Measurements from ENCODE around the gene CTNND1.
A peak's percentile ranks its signal among the peaks of the same experiment; 100 is the strongest.
"Not testable (repeated sequence)": the region's sequence is repeated elsewhere in the genome, so short reads cannot be mapped to it uniquely, and the experiment has no call there.

Gene CTNND1, protein sequence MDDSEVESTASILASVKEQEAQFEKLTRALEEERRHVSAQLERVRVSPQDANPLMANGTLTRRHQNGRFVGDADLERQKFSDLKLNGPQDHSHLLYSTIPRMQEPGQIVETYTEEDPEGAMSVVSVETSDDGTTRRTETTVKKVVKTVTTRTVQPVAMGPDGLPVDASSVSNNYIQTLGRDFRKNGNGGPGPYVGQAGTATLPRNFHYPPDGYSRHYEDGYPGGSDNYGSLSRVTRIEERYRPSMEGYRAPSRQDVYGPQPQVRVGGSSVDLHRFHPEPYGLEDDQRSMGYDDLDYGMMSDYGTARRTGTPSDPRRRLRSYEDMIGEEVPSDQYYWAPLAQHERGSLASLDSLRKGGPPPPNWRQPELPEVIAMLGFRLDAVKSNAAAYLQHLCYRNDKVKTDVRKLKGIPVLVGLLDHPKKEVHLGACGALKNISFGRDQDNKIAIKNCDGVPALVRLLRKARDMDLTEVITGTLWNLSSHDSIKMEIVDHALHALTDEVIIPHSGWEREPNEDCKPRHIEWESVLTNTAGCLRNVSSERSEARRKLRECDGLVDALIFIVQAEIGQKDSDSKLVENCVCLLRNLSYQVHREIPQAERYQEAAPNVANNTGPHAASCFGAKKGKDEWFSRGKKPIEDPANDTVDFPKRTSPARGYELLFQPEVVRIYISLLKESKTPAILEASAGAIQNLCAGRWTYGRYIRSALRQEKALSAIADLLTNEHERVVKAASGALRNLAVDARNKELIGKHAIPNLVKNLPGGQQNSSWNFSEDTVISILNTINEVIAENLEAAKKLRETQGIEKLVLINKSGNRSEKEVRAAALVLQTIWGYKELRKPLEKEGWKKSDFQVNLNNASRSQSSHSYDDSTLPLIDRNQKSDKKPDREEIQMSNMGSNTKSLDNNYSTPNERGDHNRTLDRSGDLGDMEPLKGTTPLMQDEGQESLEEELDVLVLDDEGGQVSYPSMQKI

DNA sequence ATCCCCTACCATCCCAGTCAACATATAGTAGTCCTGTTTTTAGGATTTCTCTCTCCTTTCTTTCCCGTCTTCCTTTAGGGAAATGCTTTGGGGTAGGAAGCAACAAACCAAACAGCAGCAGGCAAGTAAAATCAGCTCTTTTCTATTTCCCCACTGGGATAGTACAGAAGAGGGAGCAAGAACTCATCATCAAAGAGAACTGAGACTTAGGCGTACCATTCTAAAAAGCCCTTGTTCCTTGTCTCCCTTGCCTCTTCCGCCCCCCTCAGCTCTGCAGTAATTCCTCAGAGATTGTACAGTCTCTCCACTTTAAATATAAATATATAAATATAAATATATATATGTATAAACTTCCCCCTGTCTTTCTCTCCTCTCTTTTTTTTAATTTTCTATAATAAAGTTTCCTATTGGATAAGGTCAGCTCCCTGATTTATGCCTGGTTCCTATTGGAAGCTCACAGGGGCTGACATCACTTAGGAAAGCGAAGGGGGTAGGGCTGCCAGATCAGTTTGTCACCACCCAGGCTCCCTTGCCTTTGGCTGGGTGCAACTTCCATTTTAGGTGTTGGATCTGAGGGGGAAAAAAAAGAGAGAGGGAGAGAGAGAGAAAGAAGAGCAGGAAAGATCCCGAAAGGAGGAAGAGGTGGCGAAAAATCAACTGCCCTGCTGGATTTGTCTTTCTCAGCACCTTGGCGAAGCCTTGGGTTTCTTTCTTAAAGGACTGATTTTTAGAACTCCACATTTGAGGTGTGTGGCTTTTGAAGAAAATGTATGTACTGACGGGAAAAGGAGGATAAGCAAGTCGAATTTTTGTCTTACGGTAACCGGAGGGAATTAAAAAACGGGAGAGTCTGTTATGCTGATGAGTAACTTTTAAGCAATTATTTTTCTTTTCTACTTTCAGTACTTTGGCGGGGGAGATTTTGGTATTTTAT is at the start of gene CTNND1:
Gene CTNND1, plus strand, starts transcription at position 502 of the 934 bp plus-strand sequence. CDS start 29,677 bp downstream, outside the sequence.
- in situ Hi-C loops (cut with HindIII; ENCODE audit: low pct_ligation_motif_present, low pct_unique_long_range_greater_than_20kb, low sequenced_read_pairs): no loop called here
- peak; percentile 97 for DNase-seq

DNA sequence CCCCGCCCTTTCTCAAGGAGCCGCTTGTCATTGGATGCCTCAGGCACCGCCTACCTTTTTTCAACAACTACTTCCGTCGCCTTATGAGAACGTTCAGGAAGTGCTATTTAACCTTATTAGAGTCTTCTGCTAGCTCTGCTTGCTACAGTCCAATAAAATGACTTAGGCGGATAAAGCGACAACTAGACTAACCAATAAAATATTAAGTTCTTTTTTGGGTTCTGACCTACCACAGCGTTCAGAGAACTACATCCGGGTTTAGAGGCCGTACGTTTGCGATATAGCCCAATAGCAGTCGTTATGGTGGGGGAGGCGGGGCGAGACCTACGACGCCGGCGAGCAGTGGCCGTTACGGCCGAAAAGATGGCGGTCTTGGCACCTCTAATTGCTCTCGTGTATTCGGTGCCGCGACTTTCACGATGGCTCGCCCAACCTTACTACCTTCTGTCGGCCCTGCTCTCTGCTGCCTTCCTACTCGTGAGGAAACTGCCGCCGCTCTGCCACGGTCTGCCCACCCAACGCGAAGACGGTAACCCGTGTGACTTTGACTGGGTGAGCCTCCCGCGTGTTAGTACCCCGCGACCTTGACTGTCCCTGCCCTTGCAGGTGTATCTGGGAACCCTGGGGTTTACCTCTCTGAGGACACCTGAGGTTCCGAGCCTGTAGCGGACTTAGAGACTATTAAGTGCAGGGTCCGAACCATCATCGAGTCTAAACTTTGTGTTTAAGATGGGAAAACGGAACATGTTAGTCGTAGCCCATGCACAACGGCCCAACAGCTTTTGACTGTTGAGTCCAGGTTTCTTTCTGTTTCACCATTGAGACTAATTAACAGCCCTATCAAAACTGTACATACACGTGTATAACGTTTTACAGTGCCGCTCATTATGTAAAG is 49.1 kb upstream of the CTNND1 start, which contains the start of gene TMX2:
Gene TMX2, plus strand, starts transcription at position 338 of the 895 bp plus-strand sequence. Its CDS starts 26 bp downstream, at position 364.
- peak; percentile 97 for DNase-seq
- in situ Hi-C loops (cut with HindIII; ENCODE audit: low pct_ligation_motif_present, low pct_unique_long_range_greater_than_20kb, low sequenced_read_pairs): no loop called here

DNA sequence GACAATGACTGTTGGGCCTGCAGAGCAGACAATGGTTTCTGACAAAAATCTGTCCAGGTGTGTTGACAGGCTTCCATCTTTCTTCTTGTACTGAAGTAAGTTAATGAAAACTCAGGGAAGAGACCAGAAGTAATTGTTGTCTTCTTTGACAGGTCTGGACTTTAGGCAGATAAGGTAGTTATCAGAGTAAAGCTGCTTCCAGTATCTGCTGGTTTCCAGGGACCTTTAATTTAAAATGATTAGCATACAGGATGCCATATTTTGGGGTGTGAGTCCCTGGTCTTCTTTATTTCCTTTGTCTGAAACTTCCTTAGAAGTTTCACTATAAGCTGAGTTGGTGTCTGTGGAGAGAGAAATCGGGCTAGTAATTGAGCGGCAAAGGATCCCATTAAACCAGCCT is 47.8 kb upstream of the CTNND1 start:
- in situ Hi-C loops (cut with HindIII; ENCODE audit: low pct_ligation_motif_present, low pct_unique_long_range_greater_than_20kb, low sequenced_read_pairs): no loop called here
- no peak for DNase-seq

DNA sequence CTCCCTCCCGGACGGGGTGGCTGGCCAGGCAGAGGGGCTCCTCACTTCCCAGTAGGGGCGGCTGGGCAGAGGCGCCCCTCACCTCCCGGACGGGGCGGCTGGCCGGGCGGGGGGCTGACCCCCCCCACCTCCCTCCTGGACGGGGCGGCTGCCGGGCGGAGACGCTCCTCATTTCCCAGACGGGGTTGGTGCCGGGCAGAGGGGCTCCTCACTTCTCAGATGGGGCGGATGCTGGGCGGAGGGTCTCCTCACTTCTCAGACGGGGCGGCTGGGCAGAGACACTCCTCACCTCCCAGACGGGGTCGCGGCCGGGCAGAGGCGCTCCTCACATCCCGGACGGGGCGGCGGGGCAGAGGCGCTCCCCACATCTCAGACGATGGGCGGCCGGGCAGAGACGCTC is 44.9 kb upstream of the CTNND1 start:
- in situ Hi-C loops (cut with HindIII; ENCODE audit: low pct_ligation_motif_present, low pct_unique_long_range_greater_than_20kb, low sequenced_read_pairs); DNase-seq: not testable (repeated sequence)

DNA sequence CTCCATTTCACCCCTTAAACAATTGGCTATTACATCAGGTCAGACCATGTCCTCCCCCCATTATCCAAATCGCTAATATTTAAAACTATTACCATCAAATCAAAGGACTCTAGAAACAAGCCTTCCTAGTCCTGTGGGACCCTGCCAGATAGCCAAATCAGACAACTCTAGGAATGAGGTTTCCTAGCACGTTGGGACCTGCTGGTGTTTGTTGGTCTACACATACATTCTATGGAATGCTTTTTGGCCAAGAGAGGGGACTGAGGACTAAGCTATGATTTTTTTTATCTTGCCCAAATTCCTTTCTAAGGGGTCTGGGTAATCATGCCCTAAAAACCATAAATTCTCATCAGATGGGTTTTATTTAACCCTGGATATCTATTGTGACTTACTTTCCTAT is 34.4 kb upstream of the CTNND1 start:
- in situ Hi-C loops (cut with HindIII; ENCODE audit: low pct_ligation_motif_present, low pct_unique_long_range_greater_than_20kb, low sequenced_read_pairs): no loop called here
- DNase-seq: no peak

DNA sequence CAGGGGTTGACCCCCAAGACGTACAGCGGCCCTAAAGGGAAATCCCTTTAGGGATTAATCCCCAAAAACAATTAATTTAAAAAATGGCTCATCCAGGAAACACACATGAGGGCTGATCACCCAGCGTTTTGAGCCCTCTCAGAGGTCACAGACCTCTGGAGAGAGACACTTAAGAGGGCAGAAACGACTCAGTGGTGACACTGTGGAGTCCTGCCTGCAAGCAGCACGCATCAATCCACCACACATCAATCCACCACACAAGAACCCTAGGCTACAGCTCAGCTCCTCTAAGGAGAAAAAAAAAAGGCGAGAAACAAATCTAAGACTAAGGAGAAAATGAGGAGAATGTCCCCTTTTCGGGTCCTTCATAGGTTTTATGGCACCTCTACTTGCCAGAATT is 32.8 kb upstream of the CTNND1 start:
- no peak for DNase-seq
- in situ Hi-C loops (cut with HindIII; ENCODE audit: low pct_ligation_motif_present, low pct_unique_long_range_greater_than_20kb, low sequenced_read_pairs): no loop called here

DNA sequence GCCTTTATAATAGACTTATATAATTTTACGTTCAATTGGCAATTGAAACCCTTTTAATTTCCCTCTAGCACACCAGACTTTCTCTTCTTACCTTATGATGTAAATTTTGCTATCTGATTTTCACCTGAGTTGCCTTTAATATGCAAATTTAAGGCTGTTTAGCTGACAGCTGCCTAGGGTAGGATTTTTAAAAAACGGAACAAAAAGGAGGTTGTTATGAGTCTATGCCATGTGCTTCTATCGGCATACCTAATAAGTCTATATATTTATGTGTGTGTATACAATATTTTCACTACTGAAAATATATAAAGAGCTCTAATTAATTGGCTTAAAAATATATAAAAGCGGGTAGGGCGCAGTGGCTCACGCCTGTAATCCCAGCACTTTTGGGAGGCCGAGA is 32.1 kb upstream of the CTNND1 start:
- no peak for DNase-seq
- in situ Hi-C loops (cut with HindIII; ENCODE audit: low pct_ligation_motif_present, low pct_unique_long_range_greater_than_20kb, low sequenced_read_pairs): no loop called here

DNA sequence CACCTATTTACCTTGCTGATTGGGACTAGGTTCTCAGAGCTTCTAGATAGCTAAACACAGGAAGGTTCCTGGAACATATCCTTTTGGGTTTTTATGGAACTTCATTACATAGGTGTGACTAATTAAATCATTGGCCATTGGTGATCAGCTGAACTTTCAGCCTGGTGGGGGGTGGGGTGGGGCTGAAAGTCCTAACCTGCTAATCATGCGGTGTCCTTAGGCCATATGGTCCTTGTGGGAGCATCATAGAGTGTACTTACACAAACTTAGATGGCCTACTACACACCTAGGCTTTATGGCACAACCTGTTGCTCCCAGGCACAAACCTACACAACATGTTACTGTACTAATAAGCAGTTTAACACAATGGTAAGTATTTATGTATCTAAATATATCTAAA is 28.9 kb upstream of the CTNND1 start:
- in situ Hi-C loops (cut with HindIII; ENCODE audit: low pct_ligation_motif_present, low pct_unique_long_range_greater_than_20kb, low sequenced_read_pairs): no loop called here
- DNase-seq: no peak

DNA sequence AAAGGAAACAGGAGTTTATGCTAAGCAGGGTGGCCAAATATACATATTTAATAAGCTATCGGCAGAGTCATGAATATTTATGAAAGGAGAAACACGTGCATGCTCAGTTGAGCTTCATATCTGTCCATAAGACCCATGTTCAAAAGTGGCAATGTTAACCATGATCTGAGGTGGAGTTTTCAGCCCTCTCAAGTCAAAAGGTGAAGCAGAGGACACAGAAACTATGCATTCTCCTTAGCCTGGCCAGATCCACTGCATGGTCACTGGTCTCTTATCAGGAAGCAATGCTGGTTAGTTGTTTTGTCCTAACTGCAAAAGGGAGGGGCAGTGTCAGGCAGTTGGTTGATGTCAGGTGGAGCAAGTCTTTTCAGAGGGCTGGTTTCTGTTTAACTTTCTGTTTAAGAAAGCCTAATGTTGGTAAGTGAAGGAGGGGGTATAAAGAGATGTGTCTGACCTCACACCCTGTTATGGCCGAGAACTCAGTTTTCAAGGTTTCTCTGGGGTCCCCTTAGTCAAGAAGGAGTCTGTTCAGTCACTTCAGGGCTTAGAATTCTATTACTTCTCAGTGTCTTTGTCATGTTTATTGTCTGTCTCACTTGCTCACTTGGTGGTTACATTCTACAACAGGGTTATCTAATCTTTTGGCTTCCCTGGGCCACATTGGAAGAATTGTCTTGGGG is 25.8 kb upstream of the CTNND1 start:
- in situ Hi-C loops (cut with HindIII; ENCODE audit: low pct_ligation_motif_present, low pct_unique_long_range_greater_than_20kb, low sequenced_read_pairs): no loop called here
- DNase-seq: no peak

DNA sequence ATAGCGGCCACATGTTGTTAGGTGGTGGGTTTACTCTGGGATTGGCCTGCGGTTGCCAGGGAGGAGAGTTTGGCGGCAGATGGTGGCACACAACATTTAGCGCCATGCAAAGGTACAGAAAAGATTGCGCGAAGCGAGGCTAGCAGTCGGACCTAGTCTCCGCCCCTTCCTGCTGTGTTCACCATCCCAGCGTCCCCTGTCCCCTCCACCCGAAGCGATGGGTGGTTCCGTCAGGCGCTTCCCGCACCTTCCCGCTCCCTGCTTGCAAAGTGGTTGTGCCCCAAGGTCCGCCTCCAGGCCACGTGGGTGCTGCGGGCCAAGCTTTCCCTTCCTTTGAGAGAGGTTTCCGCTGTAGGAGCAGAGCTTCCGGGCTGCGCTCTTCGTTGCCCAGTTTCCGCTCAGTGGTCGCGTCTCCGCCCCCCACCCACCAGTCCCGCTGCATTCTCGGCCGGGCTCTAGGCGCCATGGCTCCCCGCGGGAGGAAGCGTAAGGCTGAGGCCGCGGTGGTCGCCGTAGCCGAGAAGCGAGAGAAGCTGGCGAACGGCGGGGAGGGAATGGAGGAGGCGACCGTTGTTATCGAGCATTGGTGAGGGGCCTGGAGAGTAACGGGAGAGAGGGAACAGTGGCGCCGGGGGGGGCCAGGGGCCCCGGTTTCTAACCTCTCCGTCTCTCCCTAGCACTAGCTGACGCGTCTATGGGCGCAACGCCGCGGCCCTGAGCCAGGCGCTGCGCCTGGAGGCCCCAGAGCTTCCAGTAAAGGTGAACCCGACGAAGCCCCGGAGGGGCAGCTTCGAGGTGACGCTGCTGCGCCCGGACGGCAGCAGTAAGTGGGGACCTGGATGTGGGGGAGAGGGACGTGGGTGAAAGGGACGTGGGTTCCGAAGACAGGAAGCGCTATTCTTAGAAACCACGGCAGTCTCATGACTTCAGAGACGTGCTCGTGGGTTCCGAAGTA is 20.2 kb upstream of the CTNND1 start, which contains the start of gene SELENOH:
Gene SELENOH, plus strand, starts transcription at position 360 of the 955 bp plus-strand sequence. Its CDS starts 105 bp downstream, at position 465.
- peak; percentile 96 for DNase-seq
- in situ Hi-C loops (cut with HindIII; ENCODE audit: low pct_ligation_motif_present, low pct_unique_long_range_greater_than_20kb, low sequenced_read_pairs): no loop called here

DNA sequence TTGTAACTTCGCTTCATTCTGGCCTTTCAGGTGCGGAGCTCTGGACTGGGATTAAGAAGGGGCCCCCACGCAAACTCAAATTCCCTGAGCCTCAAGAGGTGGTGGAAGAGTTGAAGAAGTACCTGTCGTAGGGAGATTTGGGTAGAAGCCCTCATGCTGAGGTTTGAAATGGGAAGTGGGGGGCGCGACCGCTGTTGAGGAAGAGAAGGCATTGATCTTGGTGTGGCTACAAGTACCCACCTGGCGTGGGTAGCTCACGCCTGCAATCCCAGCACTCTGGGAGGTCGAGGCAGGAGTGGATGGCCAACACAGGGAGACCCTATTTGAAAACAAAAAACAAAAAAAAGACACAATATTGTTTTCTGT is 19.5 kb upstream of the CTNND1 start:
- DNase-seq: no peak
- in situ Hi-C loops (cut with HindIII; ENCODE audit: low pct_ligation_motif_present, low pct_unique_long_range_greater_than_20kb, low sequenced_read_pairs): no loop called here

DNA sequence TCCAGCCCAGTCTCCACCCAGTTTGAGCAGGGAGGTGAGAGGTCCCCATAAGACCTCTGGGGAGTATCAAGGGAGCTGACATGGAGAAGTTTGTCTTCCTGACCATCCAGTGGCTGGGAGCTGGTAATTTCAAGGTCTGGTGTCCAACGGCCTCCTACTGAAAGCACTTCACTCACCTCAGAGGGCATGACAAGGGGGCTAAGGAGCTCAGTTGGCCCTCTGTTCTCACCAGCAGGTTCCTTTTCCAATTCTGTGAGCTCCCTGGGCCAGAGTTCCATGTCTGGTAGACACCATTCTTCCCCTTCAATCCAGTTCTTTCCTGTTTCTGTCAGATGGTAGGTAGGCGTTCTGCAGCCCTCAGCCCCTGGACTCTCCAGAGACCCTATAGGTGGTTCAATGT is 17.2 kb upstream of the CTNND1 start:
- in situ Hi-C loops (cut with HindIII; ENCODE audit: low pct_ligation_motif_present, low pct_unique_long_range_greater_than_20kb, low sequenced_read_pairs): no loop called here

DNA sequence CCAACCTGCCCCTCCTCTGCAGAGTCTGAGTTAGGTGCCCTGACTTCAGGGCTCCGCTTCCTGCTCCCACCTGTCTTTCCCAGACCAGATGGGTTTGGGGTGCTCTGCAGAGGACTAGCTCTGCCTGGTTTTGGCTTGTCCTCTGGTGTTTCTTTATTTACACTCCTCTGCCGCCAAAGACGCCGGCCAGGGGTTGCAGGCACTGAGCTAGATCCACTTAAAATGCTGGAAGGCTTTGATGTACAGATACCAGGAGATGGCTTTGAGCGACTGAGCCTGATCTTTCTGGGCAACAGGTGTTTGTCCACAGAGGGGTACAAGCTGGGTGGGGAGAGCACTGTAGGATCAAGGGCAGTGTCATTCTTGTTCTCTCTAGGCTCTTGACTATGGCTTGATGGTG is 16.4 kb upstream of the CTNND1 start:
- no peak for DNase-seq
- in situ Hi-C loops (cut with HindIII; ENCODE audit: low pct_ligation_motif_present, low pct_unique_long_range_greater_than_20kb, low sequenced_read_pairs): no loop called here

More for the DNA sequence above, 17.2 kb upstream of the CTNND1 start:
- DNase-seq: no peak

DNA sequence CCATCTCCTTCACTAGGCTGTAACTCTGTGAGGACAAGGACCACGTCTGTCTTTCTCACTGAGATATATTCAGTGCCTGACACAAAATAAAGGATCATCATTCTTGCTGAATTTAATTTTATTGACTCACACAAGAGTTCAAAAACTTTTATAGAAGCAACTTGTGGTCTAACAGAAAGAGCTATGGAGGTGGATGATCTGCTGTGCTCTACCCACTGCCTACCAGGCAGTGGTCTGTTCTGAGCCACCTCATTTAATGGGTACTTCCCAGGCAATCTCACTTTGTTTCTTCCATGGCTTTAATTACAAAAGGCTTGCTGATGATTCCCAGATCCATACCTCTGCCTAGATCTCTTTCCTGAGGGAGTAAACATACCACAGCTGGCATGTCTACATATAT is 14.7 kb upstream of the CTNND1 start:
- in situ Hi-C loops (cut with HindIII; ENCODE audit: low pct_ligation_motif_present, low pct_unique_long_range_greater_than_20kb, low sequenced_read_pairs): no loop called here
- no peak for DNase-seq

DNA sequence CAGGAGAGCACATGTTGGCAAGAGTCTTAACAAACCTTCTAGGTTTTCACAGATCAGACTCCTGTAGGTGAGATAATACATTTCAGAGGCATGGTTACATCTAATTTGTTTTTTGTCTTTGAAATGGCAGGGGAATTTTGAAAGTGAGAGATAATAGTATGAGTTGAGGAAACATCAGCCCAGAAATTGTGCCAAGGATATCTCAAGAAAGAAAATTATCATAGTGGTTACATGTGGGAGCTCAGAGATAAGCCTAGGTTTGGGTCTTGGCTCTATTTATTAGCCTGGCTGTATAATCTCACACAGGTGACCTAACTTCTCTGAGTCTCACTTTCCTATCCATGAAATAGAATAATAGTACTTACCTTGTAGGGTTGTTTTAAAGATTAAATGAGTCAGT is 10.4 kb upstream of the CTNND1 start:
- in situ Hi-C loops (cut with HindIII; ENCODE audit: low pct_ligation_motif_present, low pct_unique_long_range_greater_than_20kb, low sequenced_read_pairs): no loop called here
- DNase-seq: no peak
